DND-41 (cell line): ENCODE results near the gene OPN1SW.

Source experiments
- ATAC-seq: fragments of 200-7000 bp; cut with Tn5 transposase; 3 replicates; pipeline ENCODE4 v1.9.1; 2021; ENCODE audit warnings: low read depth; ENCODE audit not compliant: insufficient read depth
- DNase-seq: peaks from one replicate; pipeline ENCODE4 v3.0.0-alpha.2; 2020
- H2AFZ ChIP-seq: 2 replicates; pipeline ENCODE4 v1.6.0; 2012; ENCODE audit warnings: low read depth, low read length
- H3K27ac ChIP-seq: 2 replicates; pipeline ENCODE4 v1.5.1; 2012; ENCODE audit warnings: low read length, inconsistent platforms
- H3K27me3 ChIP-seq: fragments of 200-600 bp; sonication (generic); 2 replicates; pipeline ENCODE4 v1.6.0; 2012; ENCODE audit warnings: low read length, mild to moderate bottlenecking, inconsistent platforms; ENCODE audit not compliant: insufficient read depth, poor library complexity
- H3K36me3 ChIP-seq: 2 replicates; pipeline ENCODE4 v1.5.1; 2012; ENCODE audit warnings: low read length, inconsistent platforms; ENCODE audit not compliant: insufficient read depth
- H3K4me1 ChIP-seq: 2 replicates; pipeline ENCODE4 v1.5.1; 2012; ENCODE audit warnings: mild to moderate bottlenecking, low read length; ENCODE audit not compliant: insufficient read depth
- H3K4me2 ChIP-seq: 2 replicates; pipeline ENCODE4 v1.6.0; 2012; ENCODE audit warnings: mild to moderate bottlenecking, moderate library complexity, low read length, inconsistent platforms; ENCODE audit not compliant: insufficient read depth
- H3K4me3 ChIP-seq, 2 experiments: fragments of 200-600 bp in 1 of 2; shearing (Covaris generic) in 1 of 2; 2 replicates each; pipeline ENCODE4 v1.5.1; 2012 to 2016; ENCODE audit warnings: inconsistent platforms in 2 of 2, low read length in 2 of 2, mild to moderate bottlenecking in 2 of 2, low read depth in 1 of 2, moderate library complexity in 1 of 2
- H3K79me2 ChIP-seq: 2 replicates; pipeline ENCODE4 v1.6.0; 2012; ENCODE audit warnings: low read length, inconsistent platforms; ENCODE audit not compliant: insufficient read depth
- H3K9ac ChIP-seq: 2 replicates; pipeline ENCODE4 v1.6.0; 2012; ENCODE audit warnings: low read depth, mild to moderate bottlenecking, inconsistent platforms, low read length, moderate library complexity
- H3K9me3 ChIP-seq: 2 replicates; pipeline ENCODE4 v1.5.1; 2012; ENCODE audit warnings: low read length, moderate library complexity, mild to moderate bottlenecking, inconsistent platforms; ENCODE audit not compliant: insufficient read depth, severe bottlenecking
- H4K20me1 ChIP-seq: 2 replicates; pipeline ENCODE4 v1.6.0; 2012; ENCODE audit warnings: low read length; ENCODE audit not compliant: insufficient read depth
- CTCF ChIP-seq: IDR thresholded peaks from 2 replicates; pipeline ENCODE4 v1.5.1; 2012; ENCODE audit warnings: borderline replicate concordance, low read length, moderate library complexity, mild to moderate bottlenecking; ENCODE audit not compliant: poor library complexity, severe bottlenecking; ENCODE audit errors: extremely low read depth
- EZH2 ChIP-seq: IDR thresholded peaks from 3 replicates; pipeline ENCODE4 v1.6.1; 2012; ENCODE audit warnings: borderline replicate concordance, low read depth, mild to moderate bottlenecking, moderate library complexity, low read length, inconsistent platforms; ENCODE audit not compliant: severe bottlenecking

The OPN1SW gene

GRCh38 chr7:128775744-128776474 lies at the start of gene OPN1SW:
Gene OPN1SW (minus strand): TSS chr7:128775794. CDS start chr7:128775781, 13 bp downstream.
- Histone ChIP-seq H3K4me3 (no peak within 1 kb of the TSS), H3K4me2 (no peak within 1 kb of the TSS), H2AFZ (no peak within 1 kb of the TSS), H3K9me3 (peaks cover 2% of the 10 kb centered on the region), H3K36me3 (peaks cover 24% of the 10 kb centered on the region), H3K4me1 (no peaks in the 10 kb centered on the region), H3K9ac (no peak within 1 kb of the TSS), H3K27me3 (no peaks in the 10 kb centered on the region), H4K20me1 (peaks cover 3% of the 10 kb centered on the region; the same call in 1 of the 2 replicates), H3K79me2 (no peaks in the 10 kb centered on the region), H3K27ac (no peak within 1 kb of the TSS)
- no peak; the same call in 2 of the 3 replicates for ATAC-seq
- DNase-seq = no peak
- TF ChIP-seq CTCF (no peak), EZH2 (no peak)

GRCh38 chr7:128821724-128822123 lies 46.1 kb upstream of the OPN1SW start:
- Histone ChIP-seq H3K9me3 (no peaks in the 10 kb centered on the region), H3K9ac (no peak overlapping the region), H3K4me1 (no peaks in the 10 kb centered on the region), H3K79me2 (no peaks in the 10 kb centered on the region), H3K36me3 (no peaks in the 10 kb centered on the region), H3K27ac (no peak overlapping the region), H3K4me2 (no peak overlapping the region), H3K27me3 (no peaks in the 10 kb centered on the region), H4K20me1 (no peaks in the 10 kb centered on the region), H3K4me3 (no peak overlapping the region), H2AFZ (no peak overlapping the region)
- TF ChIP-seq CTCF (no peak), EZH2 (no peak)
- DNase-seq (no peak), ATAC-seq (no peak)

- no peak for TF ChIP-seq CTCF
- TF ChIP-seq EZH2 = no peak
- H3K79me2 ChIP-seq = no peaks in the 10 kb centered on the region
- H3K4me3 ChIP-seq = no peak overlapping the region
- no peak overlapping the region for H2AFZ ChIP-seq
- no peaks in the 10 kb centered on the region for H4K20me1 ChIP-seq
- H3K9ac ChIP-seq = no peak overlapping the region
- no peaks in the 10 kb centered on the region for H3K9me3 ChIP-seq
- H3K36me3 ChIP-seq = no peaks in the 10 kb centered on the region
- H3K27ac ChIP-seq = no peak overlapping the region
- no peaks in the 10 kb centered on the region for H3K27me3 ChIP-seq
- ATAC-seq (no peak), DNase-seq (no peak)
- no peak overlapping the region for H3K4me2 ChIP-seq
- no peaks in the 10 kb centered on the region for H3K4me1 ChIP-seq
Measured at GRCh38 chr7:128818694-128819093, 43.1 kb upstream of the OPN1SW start.
